Neural crest cell (in vitro differentiated cells): ENCODE data around the gene MS4A13. TPM values are rescaled to one million over a fixed set of nuclear protein-coding genes. Genes with fewer than 3 reads are reported as not detected.

Experiments
- DNase-seq: peaks from one replicate; pipeline ENCODE4 v3.0.0; 2021; ENCODE audit warnings: low read depth, mixed read lengths, low spot score
- H3K27ac Mint-ChIP-seq: one replicate; pipeline ENCODE4 v1.8.0; 2021; ENCODE audit warnings: mild to moderate bottlenecking, mixed read lengths; ENCODE audit not compliant: unreplicated experiment
- H3K27me3 Mint-ChIP-seq: 2 replicates; pipeline ENCODE4 v1.8.0; 2021; ENCODE audit warnings: low read depth, mild to moderate bottlenecking, mixed read lengths
- H3K36me3 Mint-ChIP-seq: 2 replicates; pipeline ENCODE4 v1.8.0; 2021; ENCODE audit warnings: low read depth, mild to moderate bottlenecking, mixed read lengths
- H3K4me1 Mint-ChIP-seq: 2 replicates; pipeline ENCODE4 v1.8.0; 2021; ENCODE audit warnings: mixed read lengths
- H3K4me3 Mint-ChIP-seq: one replicate; pipeline ENCODE4 v1.8.0; 2021; ENCODE audit warnings: mild to moderate bottlenecking, mixed read lengths
- H3K9me3 Mint-ChIP-seq: 2 replicates; pipeline ENCODE4 v1.8.0; 2021; ENCODE audit warnings: mixed read lengths
- CTCF ChIP-seq: fragments of 200-600 bp; sonication (generic); conservative IDR thresholded peaks from 2 replicates; pipeline ENCODE4 v1.5.0; 2021; ENCODE audit warnings: antibody characterized with exemption, mild to moderate bottlenecking
- long read RNA-seq: library from polyadenylated mRNA; unstranded; transcript quantifications from one replicate; pipeline ENCODE4 v2.0.0, GENCODE V29; 2020
- total RNA-seq: library from RNA; stranded (reverse); gene quantifications from 2 replicates; pipeline ENCODE4 v1.2.1, GENCODE V29; 2021

Gene MS4A13
- total RNA-seq, result not detected in 2 replicates
- long read RNA-seq, result 0 reads

- H3K4me1 Mint-ChIP-seq, result no peaks in the 10 kb centered on the region
- H3K9me3 Mint-ChIP-seq, result no peaks in the 10 kb centered on the region
- no peak for TF ChIP-seq CTCF
- H3K36me3 Mint-ChIP-seq, result no peaks in the 10 kb centered on the region
- H3K4me3 Mint-ChIP-seq, result no peak within 1 kb of the TSS
- no peaks in the 10 kb centered on the region for H3K27me3 Mint-ChIP-seq
- no peak within 1 kb of the TSS for H3K27ac Mint-ChIP-seq
- DNase-seq, result no peak
These were observed at the start of gene MS4A13 for GRCh38 chr11:60515144-60515855. Gene MS4A13, plus strand, starts transcription at chr11:60515392. Its CDS starts 2,692 bp downstream, at chr11:60518084.

DNA sequence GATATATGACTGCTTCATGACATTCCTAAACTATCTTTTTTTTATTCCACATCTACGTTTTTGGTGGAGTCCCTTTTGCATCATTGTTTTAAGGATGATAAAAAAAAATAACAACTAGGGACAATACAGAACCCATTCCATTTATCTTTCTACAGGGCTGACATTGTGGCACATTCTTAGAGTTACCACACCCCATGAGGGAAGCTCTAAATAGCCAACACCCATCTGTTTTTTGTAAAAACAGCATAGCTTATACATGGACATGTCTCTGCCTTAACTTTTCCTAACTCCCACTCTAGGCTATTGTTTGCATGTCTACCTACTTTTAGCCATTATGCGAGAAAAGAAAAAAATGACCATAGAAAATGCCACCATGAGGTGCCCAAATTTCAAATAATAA lies 46.4 kb upstream of the MS4A13 start:
- no peak overlapping the region for H3K27ac Mint-ChIP-seq
- H3K4me3 Mint-ChIP-seq, result no peak overlapping the region
- no peaks in the 10 kb centered on the region for H3K36me3 Mint-ChIP-seq
- peaks cover 2% of the 10 kb centered on the region for H3K9me3 Mint-ChIP-seq
- H3K27me3 Mint-ChIP-seq, result peaks cover 6% of the 10 kb centered on the region
- TF ChIP-seq CTCF, result no peak
- no peak for DNase-seq
- no peaks in the 10 kb centered on the region for H3K4me1 Mint-ChIP-seq

GRCh38 chr11:60469723-60470122 lies 45.5 kb upstream of the MS4A13 start:
- peaks cover 2% of the 10 kb centered on the region for H3K9me3 Mint-ChIP-seq
- H3K36me3 Mint-ChIP-seq, result no peaks in the 10 kb centered on the region
- no peak for TF ChIP-seq CTCF
- no peak for DNase-seq
- peaks cover 6% of the 10 kb centered on the region for H3K27me3 Mint-ChIP-seq
- H3K4me1 Mint-ChIP-seq, result no peaks in the 10 kb centered on the region
- H3K4me3 Mint-ChIP-seq, result no peak overlapping the region
- H3K27ac Mint-ChIP-seq, result no peak overlapping the region

DNA sequence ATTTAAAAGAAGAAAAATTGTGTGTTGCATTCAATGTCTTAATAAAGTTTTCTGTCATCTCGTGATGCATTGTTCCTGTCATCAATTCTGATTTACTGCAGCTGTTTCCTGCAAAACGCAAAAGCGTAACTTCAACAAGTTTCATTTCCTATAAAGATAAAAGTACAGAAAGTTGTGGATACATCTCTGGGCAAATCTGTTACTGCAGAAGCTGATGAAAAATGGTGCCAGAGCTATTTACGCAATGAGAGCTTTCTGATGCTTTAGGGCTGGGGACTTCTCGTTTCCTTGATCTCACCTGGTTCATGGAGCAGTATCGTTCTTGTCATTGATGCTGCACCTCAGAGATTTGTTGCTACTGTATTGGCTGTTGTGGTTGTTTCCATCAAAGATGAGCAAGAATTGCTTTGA lies 38.2 kb upstream of the MS4A13 start:
- Mint-ChIP-seq H3K9me3 (no peaks in the 10 kb centered on the region), H3K27me3 (peaks cover 10% of the 10 kb centered on the region)
- no peak for TF ChIP-seq CTCF

DNA sequence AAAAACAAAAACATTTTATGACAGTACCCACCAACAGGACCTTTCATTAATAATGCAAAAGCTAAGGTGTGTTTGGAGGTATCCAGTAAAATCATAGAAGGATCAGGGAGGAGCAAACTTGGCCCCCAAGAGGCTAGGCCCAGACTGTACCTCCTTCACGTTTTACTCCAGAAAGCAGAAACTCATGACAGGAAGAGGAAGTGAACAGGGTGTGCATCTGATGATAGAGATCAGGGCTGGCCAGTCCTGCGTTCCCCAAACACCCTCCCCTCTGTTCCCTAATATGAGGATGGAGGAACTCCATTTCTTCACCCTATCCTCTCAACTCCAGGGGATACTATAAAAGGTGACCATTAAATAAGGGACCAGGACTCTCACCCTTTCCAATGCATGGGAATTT lies 32.8 kb upstream of the MS4A13 start:
- no peak overlapping the region for H3K4me3 Mint-ChIP-seq
- H3K27me3 Mint-ChIP-seq, result peaks cover 7% of the 10 kb centered on the region
- no peaks in the 10 kb centered on the region for H3K4me1 Mint-ChIP-seq
- no peaks in the 10 kb centered on the region for H3K9me3 Mint-ChIP-seq
- TF ChIP-seq CTCF, result no peak
- no peak overlapping the region for H3K27ac Mint-ChIP-seq
- DNase-seq, result no peak
- H3K36me3 Mint-ChIP-seq, result no peaks in the 10 kb centered on the region

More for the DNA sequence above, 38.2 kb upstream of the MS4A13 start:
- DNase-seq, result no peak
- H3K4me1 Mint-ChIP-seq, result no peaks in the 10 kb centered on the region
- H3K27ac Mint-ChIP-seq, result no peak overlapping the region
- H3K36me3 Mint-ChIP-seq, result no peaks in the 10 kb centered on the region
- H3K4me3 Mint-ChIP-seq, result no peak overlapping the region
